ENCODE measurements around the gene CSF1.

The CSF1 gene

GRCh38 chr1:109904105-109904817 is 6.4 kb upstream of the CSF1 start:
- H3K9me3 ChIP-seq (ENCODE audit: control insufficient read depth in 1 of 2, low read length in 2 of 2), result no peaks in the 10 kb centered on the region
- no peak overlapping the region for H3K4me3 ChIP-seq (ENCODE audit: low read depth in 1 of 2, low read length in 2 of 2)
- peaks cover 0 to 6% of the 10 kb centered on the region in 2 donors for H3K4me1 ChIP-seq (ENCODE audit: control insufficient read depth in 1 of 2, insufficient read depth in 2 of 2, low read length in 2 of 2)
- H3K27ac ChIP-seq (ENCODE audit: low read length), result no peak overlapping the region
- no peaks in the 10 kb centered on the region for H3K36me3 ChIP-seq (ENCODE audit: control insufficient read depth in 1 of 2, insufficient read depth in 2 of 2, low read length in 2 of 2)
- no peaks in the 10 kb centered on the region for H3K27me3 ChIP-seq (ENCODE audit: low read depth, low read length)

GRCh38 chr1:109905491-109905890 is 5.2 kb upstream of the CSF1 start:
- H3K4me1 ChIP-seq (ENCODE audit: control insufficient read depth in 1 of 2, insufficient read depth in 2 of 2, low read length in 2 of 2), result peaks cover 7 to 14% of the 10 kb centered on the region in 2 donors
- H3K4me3 ChIP-seq (ENCODE audit: low read depth in 1 of 2, low read length in 2 of 2), result no peak overlapping the region
- no peak overlapping the region for H3K27ac ChIP-seq (ENCODE audit: low read length)
- no peaks in the 10 kb centered on the region for H3K9me3 ChIP-seq (ENCODE audit: control insufficient read depth in 1 of 2, low read length in 2 of 2)
- H3K27me3 ChIP-seq (ENCODE audit: low read depth, low read length), result no peaks in the 10 kb centered on the region
- no peaks in the 10 kb centered on the region for H3K36me3 ChIP-seq (ENCODE audit: control insufficient read depth in 1 of 2, insufficient read depth in 2 of 2, low read length in 2 of 2)

GRCh38 chr1:109906160-109906838 is 4.3 kb upstream of the CSF1 start:
- no peaks in the 10 kb centered on the region for H3K27me3 ChIP-seq (ENCODE audit: low read depth, low read length)
- H3K9me3 ChIP-seq (ENCODE audit: control insufficient read depth in 1 of 2, low read length in 2 of 2), result no peaks in the 10 kb centered on the region
- H3K4me3 ChIP-seq (ENCODE audit: low read depth in 1 of 2, low read length in 2 of 2), result no peak overlapping the region
- no peak overlapping the region for H3K27ac ChIP-seq (ENCODE audit: low read length)
- no peaks in the 10 kb centered on the region for H3K36me3 ChIP-seq (ENCODE audit: control insufficient read depth in 1 of 2, insufficient read depth in 2 of 2, low read length in 2 of 2)
- H3K4me1 ChIP-seq (ENCODE audit: control insufficient read depth in 1 of 2, insufficient read depth in 2 of 2, low read length in 2 of 2), result peaks cover 7 to 14% of the 10 kb centered on the region in 2 donors

- Histone ChIP-seq H3K9me3 (ENCODE audit: control insufficient read depth in 1 of 2, low read length in 2 of 2) (no peaks in the 10 kb centered on the region), H3K4me1 (ENCODE audit: control insufficient read depth in 1 of 2, insufficient read depth in 2 of 2, low read length in 2 of 2) (peaks cover 7 to 14% of the 10 kb centered on the region in 2 donors), H3K27ac (ENCODE audit: low read length) (no peak overlapping the region), H3K4me3 (ENCODE audit: low read depth in 1 of 2, low read length in 2 of 2) (no peak overlapping the region), H3K27me3 (ENCODE audit: low read depth, low read length) (no peaks in the 10 kb centered on the region), H3K36me3 (ENCODE audit: control insufficient read depth in 1 of 2, insufficient read depth in 2 of 2, low read length in 2 of 2) (no peaks in the 10 kb centered on the region)
Observed at GRCh38 chr1:109906839-109907180, 3.8 kb upstream of the CSF1 start.

- Histone ChIP-seq H3K9me3 (ENCODE audit: control insufficient read depth in 1 of 2, low read length in 2 of 2) (no peaks in the 10 kb centered on the region), H3K36me3 (ENCODE audit: control insufficient read depth in 1 of 2, insufficient read depth in 2 of 2, low read length in 2 of 2) (no peaks in the 10 kb centered on the region), H3K27ac (ENCODE audit: low read length) (no peak overlapping the region), H3K27me3 (ENCODE audit: low read depth, low read length) (no peaks in the 10 kb centered on the region), H3K4me3 (ENCODE audit: low read depth in 1 of 2, low read length in 2 of 2) (no peak overlapping the region), H3K4me1 (ENCODE audit: control insufficient read depth in 1 of 2, insufficient read depth in 2 of 2, low read length in 2 of 2) (peaks cover 7 to 18% of the 10 kb centered on the region in 2 donors)
Observed at GRCh38 chr1:109907190-109907774, 3.4 kb upstream of the CSF1 start.

GRCh38 chr1:109908836-109909235 is 1.8 kb upstream of the CSF1 start:
- H3K9me3 ChIP-seq (ENCODE audit: control insufficient read depth in 1 of 2, low read length in 2 of 2), result no peaks in the 10 kb centered on the region
- H3K4me3 ChIP-seq (ENCODE audit: low read depth in 1 of 2, low read length in 2 of 2), result no peak overlapping the region
- peaks cover 7 to 34% of the 10 kb centered on the region in 2 donors for H3K4me1 ChIP-seq (ENCODE audit: control insufficient read depth in 1 of 2, insufficient read depth in 2 of 2, low read length in 2 of 2)
- no peaks in the 10 kb centered on the region for H3K27me3 ChIP-seq (ENCODE audit: low read depth, low read length)
- no peak overlapping the region for H3K27ac ChIP-seq (ENCODE audit: low read length)
- no peaks in the 10 kb centered on the region for H3K36me3 ChIP-seq (ENCODE audit: control insufficient read depth in 1 of 2, insufficient read depth in 2 of 2, low read length in 2 of 2)

- peak overlapping the region; percentile 61 for H3K27ac ChIP-seq (ENCODE audit: low read length)
- no peaks in the 10 kb centered on the region for H3K9me3 ChIP-seq (ENCODE audit: control insufficient read depth in 1 of 2, low read length in 2 of 2)
- H3K36me3 ChIP-seq (ENCODE audit: control insufficient read depth in 1 of 2, insufficient read depth in 2 of 2, low read length in 2 of 2), result no peaks in the 10 kb centered on the region
- no peaks in the 10 kb centered on the region for H3K27me3 ChIP-seq (ENCODE audit: low read depth, low read length)
- H3K4me1 ChIP-seq (ENCODE audit: control insufficient read depth in 1 of 2, insufficient read depth in 2 of 2, low read length in 2 of 2), result peaks cover 7 to 38% of the 10 kb centered on the region in 2 donors
- H3K4me3 ChIP-seq (ENCODE audit: low read depth in 1 of 2, low read length in 2 of 2), result peak overlapping the region in 1 of 2 donors; percentile 96
Observed at GRCh38 chr1:109909561-109909960, 1.1 kb upstream of the CSF1 start.

GRCh38 chr1:109910963-109911798 is 532 bp downstream of the CSF1 start:
- Histone ChIP-seq H3K4me1 (ENCODE audit: control insufficient read depth in 1 of 2, insufficient read depth in 2 of 2, low read length in 2 of 2) (peaks cover 7 to 43% of the 10 kb centered on the region in 2 donors), H3K27ac (ENCODE audit: low read length) (peak overlapping the region; percentile 56), H3K27me3 (ENCODE audit: low read depth, low read length) (no peaks in the 10 kb centered on the region)

GRCh38 chr1:109912214-109912861 is 1.7 kb downstream of the CSF1 start:
- peak overlapping the region; percentile 70 to 96 for H3K4me3 ChIP-seq (ENCODE audit: low read depth in 1 of 2, low read length in 2 of 2)
- peak overlapping the region; percentile 56 for H3K27ac ChIP-seq (ENCODE audit: low read length)
- peaks cover 17 to 18% of the 10 kb centered on the region in 2 donors for H3K36me3 ChIP-seq (ENCODE audit: control insufficient read depth in 1 of 2, insufficient read depth in 2 of 2, low read length in 2 of 2)
- H3K4me1 ChIP-seq (ENCODE audit: control insufficient read depth in 1 of 2, insufficient read depth in 2 of 2, low read length in 2 of 2), result peaks cover 7 to 37% of the 10 kb centered on the region in 2 donors
- H3K9me3 ChIP-seq (ENCODE audit: control insufficient read depth in 1 of 2, low read length in 2 of 2), result no peaks in the 10 kb centered on the region
- no peaks in the 10 kb centered on the region for H3K27me3 ChIP-seq (ENCODE audit: low read depth, low read length)

More at GRCh38 chr1:109910963-109911798, 532 bp downstream of the CSF1 start:
- Histone ChIP-seq H3K36me3 (ENCODE audit: control insufficient read depth in 1 of 2, insufficient read depth in 2 of 2, low read length in 2 of 2) (peaks cover 6 to 7% of the 10 kb centered on the region in 2 donors), H3K4me3 (ENCODE audit: low read depth in 1 of 2, low read length in 2 of 2) (peak overlapping the region; percentile 70 to 96), H3K9me3 (ENCODE audit: control insufficient read depth in 1 of 2, low read length in 2 of 2) (no peaks in the 10 kb centered on the region)

- Histone ChIP-seq H3K4me3 (ENCODE audit: low read depth in 1 of 2, low read length in 2 of 2) (peak overlapping the region; percentile 70 to 96), H3K9me3 (ENCODE audit: control insufficient read depth in 1 of 2, low read length in 2 of 2) (no peaks in the 10 kb centered on the region), H3K4me1 (ENCODE audit: control insufficient read depth in 1 of 2, insufficient read depth in 2 of 2, low read length in 2 of 2) (peaks cover 7 to 37% of the 10 kb centered on the region in 2 donors), H3K27ac (ENCODE audit: low read length) (peak overlapping the region; percentile 56), H3K27me3 (ENCODE audit: low read depth, low read length) (no peaks in the 10 kb centered on the region), H3K36me3 (ENCODE audit: control insufficient read depth in 1 of 2, insufficient read depth in 2 of 2, low read length in 2 of 2) (peaks cover 23 to 24% of the 10 kb centered on the region in 2 donors)
Observed at GRCh38 chr1:109912873-109913272, 2.2 kb downstream of the CSF1 start.

Measured in muscle layer of duodenum (tissue), 2 donors.